ENCODE measurements around the gene RGS1. TPM values are rescaled to one million over a fixed set of nuclear protein-coding genes. Genes with fewer than 3 reads are reported as not detected.
"Not testable (repeated sequence)": the region's sequence is repeated elsewhere in the genome, so short reads cannot be mapped to it uniquely, and the experiment has no call there.

Gene RGS1, protein sequence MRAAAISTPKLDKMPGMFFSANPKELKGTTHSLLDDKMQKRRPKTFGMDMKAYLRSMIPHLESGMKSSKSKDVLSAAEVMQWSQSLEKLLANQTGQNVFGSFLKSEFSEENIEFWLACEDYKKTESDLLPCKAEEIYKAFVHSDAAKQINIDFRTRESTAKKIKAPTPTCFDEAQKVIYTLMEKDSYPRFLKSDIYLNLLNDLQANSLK
- total RNA-seq, result 10 to 100 TPM; 23.5 to 27.1 TPM

- CTCF ChIA-PET, result no interaction called here
Measured at GRCh38 chr1:192575499-192576189, at the start of gene RGS1. TSS of gene RGS1 (plus strand) at chr1:192575773. CDS start at chr1:192575793, 20 bp downstream.

DNA sequence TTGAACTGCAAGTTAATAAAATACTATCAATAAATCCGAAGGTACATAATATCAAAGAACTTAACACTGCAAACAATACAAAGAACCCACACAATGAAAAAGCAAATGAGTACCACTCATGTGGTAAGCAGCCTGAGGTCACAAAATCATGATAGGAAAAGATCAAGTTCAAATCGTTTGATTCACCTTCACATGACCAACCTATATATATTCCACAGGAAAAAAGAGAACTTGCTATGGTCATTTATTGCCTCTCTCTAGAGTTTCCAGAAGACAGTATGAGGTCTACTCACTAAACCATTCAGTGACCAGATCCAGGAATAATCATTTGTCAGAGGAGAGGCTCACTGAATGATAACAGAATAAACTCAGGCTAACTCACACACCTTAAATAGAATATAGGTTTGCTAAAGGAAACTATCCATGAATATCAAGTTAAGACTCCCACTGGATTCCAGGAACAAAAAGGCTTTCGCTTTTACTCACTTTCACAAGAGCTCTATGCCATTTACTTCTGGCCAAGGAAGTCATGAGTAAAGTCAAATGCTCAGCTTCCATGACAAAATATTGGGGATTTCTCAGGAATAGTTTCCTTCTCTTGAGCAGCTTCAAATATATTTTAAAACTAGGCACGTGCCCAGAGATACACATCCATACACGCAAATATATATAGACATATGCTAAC, 48.3 kb upstream of the RGS1 start:
- POLR2A ChIA-PET, result interaction anchor here (1.0 kb wide), 1 partner anchor 15 kb away, joined by 3 read pairs; no protein-coding TSS in a partner anchor

More at GRCh38 chr1:192575499-192576189, at the start of gene RGS1:
- POLR2A ChIA-PET, result no interaction called here
- Mint-ChIP-seq H3K27ac (peak within 1 kb of the TSS; percentile 90), H3K27me3 (no peaks in the 10 kb centered on the region), H3K4me3 (peak within 1 kb of the TSS; percentile 84), H3K4me1 (ENCODE audit: low read depth) (peaks cover 85% of the 10 kb centered on the region), H3K9me3 (peaks cover 1% of the 10 kb centered on the region), H3K36me3 (peaks cover 36% of the 10 kb centered on the region)
- DNase-seq, result peak; percentile 70
- intact Hi-C loops (cut with micrococcal nuclease), result loop anchor here (1.0 to 10.0 kb wide), 9 partner anchors 16 to 547 kb away; partner anchors contain the start of genes CDC73, RGS2, RO60 and UCHL5

DNA sequence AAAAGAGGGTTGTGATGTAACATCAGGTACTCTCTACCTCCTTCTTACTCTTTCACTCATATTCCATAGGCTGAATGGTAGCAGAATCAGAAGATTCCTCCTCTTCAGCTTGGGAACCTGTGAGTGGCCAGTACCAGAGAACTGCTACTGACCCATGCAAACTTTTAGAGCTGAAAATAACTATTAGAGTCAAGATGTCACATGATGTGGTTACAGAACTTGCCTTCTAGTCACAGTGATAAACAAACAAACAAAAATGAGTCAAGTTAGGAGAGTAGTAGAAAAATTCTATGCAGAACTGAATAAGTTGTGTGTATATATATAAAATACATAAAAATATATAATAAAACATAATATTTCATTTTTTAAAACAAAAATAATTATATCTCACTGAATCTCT, 47.6 kb upstream of the RGS1 start:
- Mint-ChIP-seq H3K27ac (no peak overlapping the region), H3K9me3 (peaks cover 2% of the 10 kb centered on the region), H3K4me3 (no peak overlapping the region), H3K36me3 (peaks cover 2% of the 10 kb centered on the region), H3K4me1 (ENCODE audit: low read depth) (peaks cover 27% of the 10 kb centered on the region), H3K27me3 (peaks cover 3% of the 10 kb centered on the region)
- DNase-seq, result no peak
- ChIA-PET CTCF (no interaction called here), POLR2A (interaction anchor here (1.0 kb wide), 1 partner anchor 14 kb away, joined by 3 read pairs; no protein-coding TSS in a partner anchor)
- intact Hi-C loops (cut with micrococcal nuclease), result no loop called here

More for the DNA sequence above, 48.3 kb upstream of the RGS1 start:
- intact Hi-C loops (cut with micrococcal nuclease), result no loop called here
- Mint-ChIP-seq H3K27ac (no peak overlapping the region), H3K4me1 (ENCODE audit: low read depth) (peaks cover 28% of the 10 kb centered on the region), H3K4me3 (no peak overlapping the region), H3K27me3 (peaks cover 3% of the 10 kb centered on the region), H3K9me3 (peaks cover 2% of the 10 kb centered on the region), H3K36me3 (peaks cover 2% of the 10 kb centered on the region)
- DNase-seq, result no peak
- CTCF ChIA-PET, result no interaction called here

DNA sequence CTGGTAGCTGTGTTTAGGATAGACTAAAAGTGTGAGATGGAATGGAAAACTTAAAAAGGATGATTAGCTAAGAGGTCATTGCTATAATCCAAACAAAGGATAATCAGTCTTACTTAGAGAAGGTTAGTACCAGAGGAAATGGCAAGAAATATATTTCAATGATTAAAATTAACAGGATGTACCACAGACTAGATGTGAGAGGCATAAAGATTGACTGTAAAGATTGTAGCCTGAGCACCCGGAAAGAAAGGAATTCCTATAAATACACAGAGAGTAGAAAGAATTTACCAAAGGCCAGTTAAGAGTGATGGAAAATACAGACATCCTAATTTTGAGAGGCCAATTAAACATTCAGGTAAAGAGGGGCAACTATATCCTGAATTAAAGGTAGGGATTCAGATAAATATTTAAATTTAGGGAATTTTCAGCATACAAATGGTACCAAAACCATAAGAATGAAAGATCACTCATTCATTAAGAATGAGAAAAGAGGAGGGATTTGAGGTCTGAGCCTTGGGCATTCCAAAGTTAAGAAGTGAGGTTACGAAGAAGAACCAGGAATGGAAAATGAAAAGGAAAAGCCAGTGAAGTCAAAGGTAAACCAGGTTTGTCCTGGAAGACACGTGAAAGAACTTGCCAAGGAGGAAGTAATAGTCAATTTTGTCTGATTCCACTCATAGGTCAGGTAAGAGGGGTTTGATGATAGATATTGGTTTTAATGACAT, 46.4 kb upstream of the RGS1 start:
- H3K4me3 Mint-ChIP-seq, result no peak overlapping the region
- intact Hi-C loops (cut with micrococcal nuclease), result no loop called here
- H3K36me3 Mint-ChIP-seq, result peaks cover 2% of the 10 kb centered on the region
- no peak for DNase-seq
- H3K27me3 Mint-ChIP-seq, result peaks cover 3% of the 10 kb centered on the region
- CTCF ChIA-PET, result interaction anchor here (0.6 kb wide), 1 partner anchor 21 kb away, joined by 3 read pairs; no protein-coding TSS in a partner anchor
- H3K27ac Mint-ChIP-seq, result no peak overlapping the region
- H3K4me1 Mint-ChIP-seq (ENCODE audit: low read depth), result peaks cover 27% of the 10 kb centered on the region
- peaks cover 2% of the 10 kb centered on the region for H3K9me3 Mint-ChIP-seq
- POLR2A ChIA-PET, result no interaction called here

DNA sequence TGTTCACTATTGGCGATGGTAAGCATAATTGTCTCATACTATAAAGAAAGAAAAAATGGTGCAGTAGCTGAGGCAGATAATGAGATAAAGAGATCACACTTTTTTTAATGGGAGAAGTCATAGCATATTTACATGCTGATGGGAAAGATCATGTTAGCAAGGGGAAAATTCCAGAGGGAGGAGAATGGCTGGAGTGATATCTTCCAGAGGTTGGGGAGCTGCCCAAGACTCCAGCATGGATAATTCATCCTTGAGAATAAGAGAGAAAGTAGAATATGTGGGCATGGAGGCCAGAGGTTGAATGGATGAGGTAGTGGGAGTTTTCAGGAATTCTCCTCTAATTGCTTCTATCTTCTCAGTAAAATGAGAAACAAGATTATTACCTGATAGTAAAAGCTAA, 45.8 kb upstream of the RGS1 start:
- ChIA-PET POLR2A (no interaction called here), CTCF (interaction anchor here (0.6 kb wide), 1 partner anchor 20 kb away, joined by 3 read pairs; no protein-coding TSS in a partner anchor)
- H3K27me3 Mint-ChIP-seq, result peaks cover 3% of the 10 kb centered on the region
- peaks cover 27% of the 10 kb centered on the region for H3K4me1 Mint-ChIP-seq (ENCODE audit: low read depth)
- DNase-seq, result no peak
- peaks cover 2% of the 10 kb centered on the region for H3K9me3 Mint-ChIP-seq
- intact Hi-C loops (cut with micrococcal nuclease), result loop anchor here (1.0 kb wide), 2 partner anchors 9 to 45 kb away; partner anchors contain the start of gene RGS1
- no peak overlapping the region for H3K4me3 Mint-ChIP-seq
- peaks cover 2% of the 10 kb centered on the region for H3K36me3 Mint-ChIP-seq
- no peak overlapping the region for H3K27ac Mint-ChIP-seq

- peaks cover 2% of the 10 kb centered on the region for H3K36me3 Mint-ChIP-seq
- peaks cover 27% of the 10 kb centered on the region for H3K4me1 Mint-ChIP-seq (ENCODE audit: low read depth)
- H3K4me3 Mint-ChIP-seq, result no peak overlapping the region
- no peak for DNase-seq
- intact Hi-C loops (cut with micrococcal nuclease), result loop anchor here (1.0 kb wide), 2 partner anchors 9 to 45 kb away; partner anchors contain the start of gene RGS1
- H3K27ac Mint-ChIP-seq, result peak overlapping the region; percentile 47
- peaks cover 3% of the 10 kb centered on the region for H3K27me3 Mint-ChIP-seq
- POLR2A ChIA-PET, result no interaction called here
- peaks cover 2% of the 10 kb centered on the region for H3K9me3 Mint-ChIP-seq
- CTCF ChIA-PET, result interaction anchor here (0.6 kb wide), 1 partner anchor 20 kb away, joined by 3 read pairs; no protein-coding TSS in a partner anchor
Measured at GRCh38 chr1:192530254-192530653, 45.3 kb upstream of the RGS1 start.

- H3K9me3 Mint-ChIP-seq, H3K36me3 Mint-ChIP-seq, H3K4me3 Mint-ChIP-seq, POLR2A ChIA-PET, CTCF ChIA-PET, H3K27me3 Mint-ChIP-seq: not testable (repeated sequence)
- DNase-seq, result peak; percentile 67
- H3K27ac Mint-ChIP-seq, result peak overlapping the region; percentile 50
- intact Hi-C loops (cut with micrococcal nuclease), result loop anchor here (1.0 kb wide), 3 partner anchors 14 to 109 kb away; no protein-coding TSS in a partner anchor
- peaks cover 28% of the 10 kb centered on the region for H3K4me1 Mint-ChIP-seq (ENCODE audit: low read depth)
Measured at GRCh38 chr1:192531037-192531703, 44.4 kb upstream of the RGS1 start.

- CTCF ChIA-PET, result no interaction called here
- no peak overlapping the region for H3K4me3 Mint-ChIP-seq
- H3K27me3 Mint-ChIP-seq, result peaks cover 1% of the 10 kb centered on the region
- H3K4me1 Mint-ChIP-seq (ENCODE audit: low read depth), result peaks cover 43% of the 10 kb centered on the region
- no peak for DNase-seq
- no peak overlapping the region for H3K27ac Mint-ChIP-seq
- H3K9me3 Mint-ChIP-seq, result peaks cover 2% of the 10 kb centered on the region
- intact Hi-C loops (cut with micrococcal nuclease), result loop anchor here (5.0 kb wide), 1 partner anchor 588 kb away; the partner anchor contains the start of gene CDC73
- peaks cover 4% of the 10 kb centered on the region for H3K36me3 Mint-ChIP-seq
- POLR2A ChIA-PET, result no interaction called here
Measured at GRCh38 chr1:192534666-192535065, 40.9 kb upstream of the RGS1 start.

GRCh38 chr1:192535916-192536664, 39.5 kb upstream of the RGS1 start:
- CTCF ChIA-PET, result no interaction called here
- no peak overlapping the region for H3K27ac Mint-ChIP-seq

DNA sequence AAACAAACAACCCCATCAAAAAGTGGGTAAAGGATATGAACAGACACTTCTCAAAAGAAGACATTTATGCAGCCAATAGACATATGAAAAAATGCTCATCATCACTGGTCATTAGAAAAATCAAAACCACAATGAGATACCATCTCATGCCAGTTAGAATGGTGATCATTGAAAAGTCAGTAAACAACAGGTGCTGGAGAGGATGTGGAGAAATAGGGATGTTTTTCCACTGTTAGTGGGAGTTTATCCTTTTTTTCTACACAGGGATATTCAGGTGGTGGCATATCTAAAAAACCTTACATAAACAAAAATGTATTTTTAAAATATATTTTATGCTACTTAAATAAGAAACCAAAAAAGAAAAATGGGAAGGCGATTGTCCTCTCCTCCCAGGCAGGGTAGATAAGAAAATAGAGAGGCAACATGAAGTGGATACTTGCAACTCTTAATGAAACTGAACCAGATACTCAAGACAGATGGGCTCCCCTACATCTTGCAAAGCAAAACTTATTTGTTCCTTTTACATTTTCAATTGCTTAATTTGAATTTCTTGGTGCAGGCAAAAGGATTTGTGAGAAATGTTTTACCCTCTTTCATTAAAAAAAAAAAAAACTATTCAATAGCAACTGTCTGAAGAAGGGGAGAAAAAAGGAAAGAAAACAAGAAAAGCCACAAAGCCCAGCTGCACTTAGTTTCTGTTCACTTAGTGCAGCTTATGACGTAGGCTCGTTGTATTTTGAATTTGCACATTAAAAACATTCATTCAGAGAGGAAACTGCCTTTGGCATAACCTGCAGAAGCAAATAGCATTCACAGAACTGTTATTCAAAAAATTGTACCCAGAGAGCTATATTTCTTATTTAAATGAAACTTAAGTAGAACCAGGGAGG, 36.9 kb upstream of the RGS1 start:
- H3K27me3 Mint-ChIP-seq, result no peaks in the 10 kb centered on the region
- intact Hi-C loops (cut with micrococcal nuclease), result loop anchor here (1.0 to 5.0 kb wide), 4 partner anchors 9 to 584 kb away; partner anchors contain the start of genes CDC73 and RGS2
- H3K4me3 Mint-ChIP-seq, result no peak overlapping the region
- CTCF ChIA-PET, result interaction anchor here (0.6 to 1.2 kb wide), 2 partner anchors 18 to 32 kb away, joined by 3 to 4 read pairs; no protein-coding TSS in a partner anchor
- peaks cover 2% of the 10 kb centered on the region for H3K36me3 Mint-ChIP-seq
- peak overlapping the region; percentile 63 for H3K27ac Mint-ChIP-seq
- DNase-seq, result no peak
- H3K9me3 Mint-ChIP-seq, result no peaks in the 10 kb centered on the region
- POLR2A ChIA-PET, result interaction anchor here (1.1 to 1.5 kb wide), 3 partner anchors 12 to 40 kb away, joined by 3 to 5 read pairs (median 3); no protein-coding TSS in a partner anchor
- peaks cover 44% of the 10 kb centered on the region for H3K4me1 Mint-ChIP-seq (ENCODE audit: low read depth)

More at GRCh38 chr1:192535916-192536664, 39.5 kb upstream of the RGS1 start:
- intact Hi-C loops (cut with micrococcal nuclease), result loop anchor here (5.0 kb wide), 1 partner anchor 586 kb away; the partner anchor contains the start of gene CDC73
- Mint-ChIP-seq H3K4me1 (ENCODE audit: low read depth) (peaks cover 38% of the 10 kb centered on the region), H3K27me3 (peaks cover 1% of the 10 kb centered on the region), H3K9me3 (peaks cover under 1% of the 10 kb centered on the region), H3K36me3 (peaks cover 4% of the 10 kb centered on the region), H3K4me3 (no peak overlapping the region)
- POLR2A ChIA-PET, result no interaction called here
- no peak for DNase-seq

Data from activated CD4-positive, alpha-beta memory T cell treated with anti-CD3 and anti-CD28 coated beads for 36 hours (primary cell).